Measurements from ENCODE around the gene CDH4. TPM values are rescaled to one million over a fixed set of nuclear protein-coding genes. Genes with fewer than 3 reads are reported as not detected.

The CDH4 gene
- total RNA-seq, 1 donor from 2014 or later = 8.3 TPM

GRCh38 chr20:61732511-61733210 is 480.6 kb downstream of the CDH4 start:
- no peaks in the 10 kb centered on the region for H3K36me3 Mint-ChIP-seq
- no peak overlapping the region for H3K4me3 Mint-ChIP-seq
- no peak for TF ChIP-seq CTCF (conservative IDR thresholded peaks at IDR 0.05)
- H3K27me3 Mint-ChIP-seq = peaks cover 26% of the 10 kb centered on the region
- DNase-seq (ENCODE audit: extremely low spot score, unreplicated experiment) = no peak
- peaks cover 7% of the 10 kb centered on the region for H3K4me1 Mint-ChIP-seq (ENCODE audit: unreplicated experiment)
- no peak overlapping the region for H3K27ac Mint-ChIP-seq
- H3K9me3 Mint-ChIP-seq = no peaks in the 10 kb centered on the region

- no peak overlapping the region for H3K4me3 Mint-ChIP-seq
- H3K27me3 Mint-ChIP-seq = peaks cover 26% of the 10 kb centered on the region
- H3K4me1 Mint-ChIP-seq (ENCODE audit: unreplicated experiment) = peaks cover 7% of the 10 kb centered on the region
- DNase-seq (ENCODE audit: extremely low spot score, unreplicated experiment) = no peak
- no peaks in the 10 kb centered on the region for H3K9me3 Mint-ChIP-seq
- H3K27ac Mint-ChIP-seq = no peak overlapping the region
- no peak for TF ChIP-seq CTCF (conservative IDR thresholded peaks at IDR 0.05)
- H3K36me3 Mint-ChIP-seq = no peaks in the 10 kb centered on the region
These were observed 481.2 kb downstream of the CDH4 start for GRCh38 chr20:61733216-61733615.

GRCh38 chr20:61733891-61734732 is 482.1 kb downstream of the CDH4 start:
- Mint-ChIP-seq H3K36me3 (no peaks in the 10 kb centered on the region), H3K4me3 (no peak overlapping the region), H3K9me3 (no peaks in the 10 kb centered on the region), H3K4me1 (ENCODE audit: unreplicated experiment) (peaks cover 7% of the 10 kb centered on the region), H3K27me3 (peaks cover 26% of the 10 kb centered on the region), H3K27ac (no peak overlapping the region)
- no peak for TF ChIP-seq CTCF (conservative IDR thresholded peaks at IDR 0.05)
- DNase-seq (ENCODE audit: extremely low spot score, unreplicated experiment) = no peak

- H3K27ac Mint-ChIP-seq = no peak overlapping the region
- no peak overlapping the region for H3K4me3 Mint-ChIP-seq
- DNase-seq (ENCODE audit: extremely low spot score, unreplicated experiment) = no peak
- H3K9me3 Mint-ChIP-seq = no peaks in the 10 kb centered on the region
- peaks cover 20% of the 10 kb centered on the region for H3K27me3 Mint-ChIP-seq
- no peaks in the 10 kb centered on the region for H3K36me3 Mint-ChIP-seq
- TF ChIP-seq CTCF (conservative IDR thresholded peaks at IDR 0.05) = no peak
- peaks cover 7% of the 10 kb centered on the region for H3K4me1 Mint-ChIP-seq (ENCODE audit: unreplicated experiment)
These were observed 482.9 kb downstream of the CDH4 start for GRCh38 chr20:61734733-61735502.

- Mint-ChIP-seq H3K36me3 (no peaks in the 10 kb centered on the region), H3K4me3 (no peak overlapping the region), H3K4me1 (ENCODE audit: unreplicated experiment) (peaks cover 7% of the 10 kb centered on the region), H3K9me3 (no peaks in the 10 kb centered on the region), H3K27me3 (peaks cover 20% of the 10 kb centered on the region), H3K27ac (no peak overlapping the region)
- DNase-seq (ENCODE audit: extremely low spot score, unreplicated experiment) = no peak
- TF ChIP-seq CTCF (conservative IDR thresholded peaks at IDR 0.05) = no peak
These were observed 483.4 kb downstream of the CDH4 start for GRCh38 chr20:61735503-61735785.
